Fibroblast of lung (primary cell): ENCODE results near the gene SELENOP. TPM values are rescaled to one million over a fixed set of nuclear protein-coding genes. Genes with fewer than 3 reads are reported as not detected.
"Not testable (repeated sequence)": the region's sequence is repeated elsewhere in the genome, so short reads cannot be mapped to it uniquely, and the experiment has no call there.

Experiments
- DNase-seq, 2 donors: peaks; one replicate each; pipeline versions ENCODE4 v3.0.0 to v3.0.0-alpha.2; 2010; ENCODE audit warnings: low read depth in 2 of 2
- H2AFZ ChIP-seq: 2 replicates; pipeline ENCODE4 v1.5.1; 2012; ENCODE audit warnings: low read length, control low read depth, inconsistent platforms
- H3K27ac ChIP-seq: 2 replicates; pipeline ENCODE4 v1.5.1; 2011; ENCODE audit warnings: low read length, control low read depth; ENCODE audit not compliant: insufficient read depth
- H3K27me3 ChIP-seq: 2 replicates; pipeline ENCODE4 v1.5.1; 2011; ENCODE audit warnings: mild to moderate bottlenecking, low read length; ENCODE audit not compliant: control insufficient read depth, insufficient read depth
- H3K36me3 ChIP-seq: 2 replicates; pipeline ENCODE4 v1.5.1; 2011; ENCODE audit warnings: low read length; ENCODE audit not compliant: control insufficient read depth, insufficient read depth
- H3K4me1 ChIP-seq: 2 replicates; pipeline ENCODE4 v1.5.1; 2011; ENCODE audit warnings: low read length; ENCODE audit not compliant: control insufficient read depth, insufficient read depth; ENCODE audit errors: extremely low read depth
- H3K4me2 ChIP-seq: 2 replicates; pipeline ENCODE4 v1.5.1; 2011; ENCODE audit warnings: low read length, control low read depth; ENCODE audit not compliant: insufficient read depth; ENCODE audit errors: extremely low read depth
- H3K4me3 ChIP-seq, 4 experiments: fragments of 200-600 bp in 1 of 4; sonication (generic) in 1 of 4; replicated peaks in 1 of 4; 2 replicates each; pipeline ENCODE4 v1.5.1; 2011 to 2016; ENCODE audit warnings: low read length in 4 of 4, low read depth in 3 of 4, mild to moderate bottlenecking in 3 of 4, control low read depth in 2 of 4, inconsistent platforms in 1 of 4, mixed read lengths in 1 of 4; ENCODE audit not compliant: insufficient read depth in 1 of 4; ENCODE audit errors: control extremely low read depth in 1 of 4
- H3K79me2 ChIP-seq: 2 replicates; pipeline ENCODE4 v1.5.1; 2012; ENCODE audit warnings: mild to moderate bottlenecking, low read length, inconsistent platforms; ENCODE audit not compliant: control insufficient read depth, insufficient read depth
- H3K9ac ChIP-seq: 2 replicates; pipeline ENCODE4 v1.5.1; 2011; ENCODE audit warnings: mild to moderate bottlenecking, low read length, control low read depth; ENCODE audit not compliant: insufficient read depth
- H3K9me3 ChIP-seq: 2 replicates; pipeline ENCODE4 v1.5.1; 2012; ENCODE audit warnings: low read depth, low read length; ENCODE audit not compliant: control insufficient read depth, insufficient read depth
- H4K20me1 ChIP-seq: 2 replicates; pipeline ENCODE4 v1.5.1; 2011; ENCODE audit warnings: low read length; ENCODE audit not compliant: control insufficient read depth, insufficient read depth; ENCODE audit errors: extremely low read depth
- CTCF ChIP-seq, 2 donors: IDR thresholded peaks in 1 of 2; conservative IDR thresholded peaks in 1 of 2; 1 replicate in 1 of 2; 2 replicates in 1 of 2; pipeline ENCODE4 v1.5.1; 2011 to 2012; ENCODE audit warnings: low read length in 2 of 2, control low read depth in 1 of 2, inconsistent platforms in 1 of 2, low read depth in 1 of 2, mild to moderate bottlenecking in 1 of 2
- EZH2 ChIP-seq: IDR thresholded peaks from 2 replicates; pipeline ENCODE4 v1.5.1; 2012; ENCODE audit warnings: low read length, control low read depth, mild to moderate bottlenecking; ENCODE audit errors: missing control alignments
- polyA plus RNA-seq, 2 donors: library from polyadenylated mRNA; depleted of rRNA in 1 of 2; stranded (reverse) in 1 of 2; unstranded in 1 of 2; fragments of >200 nt; gene quantifications; 2 replicates each; pipeline ENCODE4 v1.2.1, GENCODE V29; 2011 to 2012; ENCODE audit warnings: missing spikeins in 1 of 2
- total RNA-seq: library from RNA; depleted of rRNA; stranded (reverse); fragments of >200 nt; gene quantifications from 2 replicates; pipeline ENCODE4 v1.2.1, GENCODE V29; 2014

The SELENOP gene
- total and polyA plus RNA-seq, 2 donors (not counting 1 experiment from before 2014, with no cell fraction given), result 75.2 to 677 TPM

- H3K4me2 ChIP-seq, result no peak overlapping the region
- no peak for DNase-seq
- H3K36me3 ChIP-seq, result no peaks in the 10 kb centered on the region
- no peak overlapping the region for H3K4me3 ChIP-seq
- H3K4me1 ChIP-seq, result no peaks in the 10 kb centered on the region
- H3K79me2 ChIP-seq, result no peaks in the 10 kb centered on the region
- no peaks in the 10 kb centered on the region for H4K20me1 ChIP-seq
- no peak overlapping the region for H3K9ac ChIP-seq
- no peak for TF ChIP-seq EZH2
- no peak for TF ChIP-seq CTCF (conservative IDR thresholded peaks at IDR 0.05 in 1 of 2, IDR thresholded peaks at IDR 0.05 in 1 of 2; ENCODE audit: low read depth in 1 of 2, low read length in 2 of 2)
- H3K27me3 ChIP-seq, result no peaks in the 10 kb centered on the region
- H3K27ac ChIP-seq, result no peak overlapping the region
- H3K9me3 ChIP-seq, result no peaks in the 10 kb centered on the region
- H2AFZ ChIP-seq, result no peak overlapping the region
These were observed 41.1 kb upstream of the SELENOP start for GRCh38 chr5:42852826-42853225.

- Histone ChIP-seq H3K27me3 (no peaks in the 10 kb centered on the region), H3K9ac (no peak overlapping the region), H3K4me3 (no peak overlapping the region), H3K27ac (no peak overlapping the region), H3K36me3 (no peaks in the 10 kb centered on the region), H4K20me1 (no peaks in the 10 kb centered on the region), H3K79me2 (no peaks in the 10 kb centered on the region), H3K4me2 (no peak overlapping the region), H3K9me3 (no peaks in the 10 kb centered on the region), H2AFZ (no peak overlapping the region), H3K4me1 (no peaks in the 10 kb centered on the region)
- DNase-seq, result no peak
- TF ChIP-seq CTCF (conservative IDR thresholded peaks at IDR 0.05 in 1 of 2, IDR thresholded peaks at IDR 0.05 in 1 of 2; ENCODE audit: low read depth in 1 of 2, low read length in 2 of 2) (no peak), EZH2 (no peak)
These were observed 39.8 kb upstream of the SELENOP start for GRCh38 chr5:42851481-42851880.

- Histone ChIP-seq H3K4me3 (no peak overlapping the region), H3K9me3 (no peaks in the 10 kb centered on the region), H3K27ac (no peak overlapping the region), H3K36me3 (no peaks in the 10 kb centered on the region), H3K4me2 (no peak overlapping the region), H3K79me2 (no peaks in the 10 kb centered on the region), H3K9ac (no peak overlapping the region), H3K4me1 (no peaks in the 10 kb centered on the region), H3K27me3 (no peaks in the 10 kb centered on the region), H2AFZ (no peak overlapping the region), H4K20me1 (no peaks in the 10 kb centered on the region)
- DNase-seq, result no peak
- TF ChIP-seq EZH2, result no peak
- TF ChIP-seq CTCF (conservative IDR thresholded peaks at IDR 0.05 in 1 of 2, IDR thresholded peaks at IDR 0.05 in 1 of 2; ENCODE audit: low read depth in 1 of 2, low read length in 2 of 2), result no peak
These were observed 36.9 kb upstream of the SELENOP start for GRCh38 chr5:42848545-42848944.

- not testable (repeated sequence) for H3K9ac ChIP-seq, H3K79me2 ChIP-seq, H3K27ac ChIP-seq, H2AFZ ChIP-seq, H3K4me2 ChIP-seq, DNase-seq, H4K20me1 ChIP-seq, H3K4me1 ChIP-seq, H3K9me3 ChIP-seq, H3K27me3 ChIP-seq, H3K4me3 ChIP-seq, H3K36me3 ChIP-seq
These were observed 32.7 kb upstream of the SELENOP start for GRCh38 chr5:42844408-42844807.
